HG03025 (cell line): ENCODE data around the gene MAP4K4.
"Not testable (repeated sequence)": the region's sequence is repeated elsewhere in the genome, so short reads cannot be mapped to it uniquely, and the experiment has no call there.

Experiments used
- ATAC-seq: cut with Tn5 transposase; IDR thresholded peaks from one replicate; pipeline ENCODE4 v1.9.1; 2021; ENCODE audit warnings: mild to moderate bottlenecking, moderate library complexity; ENCODE audit not compliant: unreplicated experiment, low FRiP score

MAP4K4 gene

GRCh38 chr2:101759162-101759561 is 61.7 kb downstream of the MAP4K4 start:
- no peak for ATAC-seq

- no peak for ATAC-seq
Measured at GRCh38 chr2:101762451-101763171, 65.1 kb downstream of the MAP4K4 start.

DNA sequence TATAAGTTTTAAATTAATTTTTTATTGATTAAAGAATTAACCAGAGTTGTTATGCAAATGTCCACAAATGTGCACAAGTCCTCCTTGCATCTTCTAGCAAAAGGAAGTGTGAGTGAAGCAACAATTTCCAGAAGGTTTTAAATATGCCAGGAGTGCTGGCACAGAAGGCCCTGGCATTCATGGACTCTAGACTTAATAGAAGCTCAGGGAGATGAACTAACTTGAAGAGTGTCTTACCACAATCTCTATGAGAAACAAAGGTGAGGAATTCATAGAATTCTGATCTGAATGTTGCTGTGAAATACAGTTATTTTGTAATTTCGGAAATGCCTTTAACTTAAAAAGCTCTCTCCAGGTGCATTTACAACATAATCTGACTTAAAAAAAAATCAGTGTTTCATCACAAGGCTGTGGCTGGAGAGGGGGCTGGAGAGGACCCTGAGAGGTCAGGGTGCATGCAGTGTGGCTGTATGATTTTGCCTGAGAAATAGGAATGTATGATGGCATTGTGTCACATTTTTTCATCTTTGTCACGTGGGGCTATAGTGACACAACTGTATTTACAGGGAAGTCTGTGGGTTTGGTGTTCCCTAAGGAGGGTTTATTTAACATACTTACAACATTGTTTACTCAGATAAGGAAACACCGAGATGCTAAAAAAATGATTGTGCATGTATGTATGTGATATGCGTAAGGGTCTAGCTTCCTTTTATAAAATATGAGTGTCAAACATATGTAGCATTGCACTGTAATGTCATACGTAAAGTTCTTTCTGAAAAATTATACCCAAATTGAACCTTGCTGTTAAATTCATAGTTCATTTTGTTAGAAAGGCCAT is 66.2 kb downstream of the MAP4K4 start:
- ATAC-seq: no peak

- no peak for ATAC-seq
Measured at GRCh38 chr2:101766337-101766736, 68.8 kb downstream of the MAP4K4 start.

DNA sequence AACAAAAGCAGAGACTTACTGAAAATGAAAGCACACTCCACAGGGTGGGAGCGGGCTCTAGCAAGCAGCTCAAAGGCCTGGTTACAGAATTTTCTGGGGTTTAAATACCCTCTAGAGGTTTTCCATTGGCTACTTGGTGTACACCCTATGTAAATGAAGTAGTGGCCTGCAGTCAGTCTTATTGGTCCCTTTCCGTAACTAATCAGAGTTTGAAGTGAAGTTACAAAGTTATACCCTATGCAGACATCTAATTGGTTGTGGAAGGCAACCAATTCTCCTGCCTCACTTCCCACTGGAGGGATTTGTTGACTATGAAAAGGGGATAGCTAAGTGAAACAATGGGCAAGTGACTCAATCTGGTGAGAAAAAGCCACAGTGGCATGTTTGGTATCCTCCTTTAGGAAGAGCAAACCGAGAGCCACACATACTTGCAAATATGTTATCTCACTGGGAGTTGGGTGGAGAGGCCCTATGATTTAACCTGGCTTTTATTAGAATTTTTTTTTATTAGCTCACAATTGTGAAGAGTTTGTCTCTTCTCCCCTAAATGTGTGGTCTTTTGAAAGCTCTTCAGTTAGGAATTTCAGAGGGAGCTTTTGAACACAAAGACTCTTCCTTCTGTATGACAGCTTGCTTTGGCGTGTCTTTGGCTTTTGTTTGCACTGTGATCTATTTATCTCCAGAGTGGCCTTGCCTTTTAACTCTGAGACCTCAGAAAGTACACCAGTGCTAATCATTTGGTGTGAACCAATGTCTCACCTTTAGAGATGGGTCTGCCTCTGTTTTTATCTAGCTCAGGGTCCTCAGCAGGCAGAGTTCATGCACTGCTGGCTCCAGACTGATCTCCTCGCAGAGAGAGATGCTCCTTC is 69.6 kb downstream of the MAP4K4 start:
- no peak for ATAC-seq

- no peak for ATAC-seq
Measured at GRCh38 chr2:101768556-101769220, 71.2 kb downstream of the MAP4K4 start.

DNA sequence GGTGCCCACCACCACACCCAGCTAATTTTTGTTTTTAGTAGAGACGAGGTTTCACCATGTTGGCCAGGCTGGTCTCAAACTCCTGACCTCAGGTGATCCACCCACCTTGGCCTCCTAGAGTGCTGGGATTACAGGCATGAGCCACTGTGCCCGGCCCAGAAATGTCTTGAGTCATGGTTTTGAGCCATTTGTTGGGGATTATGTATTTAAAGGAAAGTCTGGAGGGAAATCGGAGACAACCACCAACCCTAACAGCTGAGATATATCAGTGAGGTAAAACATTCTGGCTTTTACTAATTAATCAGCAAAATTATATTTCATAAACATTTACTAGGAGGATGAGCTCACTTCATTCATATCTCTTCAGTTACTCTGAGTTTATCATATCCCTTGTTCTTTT is 72.2 kb downstream of the MAP4K4 start:
- not testable (repeated sequence) for ATAC-seq

GRCh38 chr2:101770726-101771125 is 73.2 kb downstream of the MAP4K4 start:
- no peak for ATAC-seq

GRCh38 chr2:101771227-101771902 is 73.9 kb downstream of the MAP4K4 start:
- no peak for ATAC-seq

- no peak for ATAC-seq
Measured at GRCh38 chr2:101771910-101772321, 74.4 kb downstream of the MAP4K4 start.

DNA sequence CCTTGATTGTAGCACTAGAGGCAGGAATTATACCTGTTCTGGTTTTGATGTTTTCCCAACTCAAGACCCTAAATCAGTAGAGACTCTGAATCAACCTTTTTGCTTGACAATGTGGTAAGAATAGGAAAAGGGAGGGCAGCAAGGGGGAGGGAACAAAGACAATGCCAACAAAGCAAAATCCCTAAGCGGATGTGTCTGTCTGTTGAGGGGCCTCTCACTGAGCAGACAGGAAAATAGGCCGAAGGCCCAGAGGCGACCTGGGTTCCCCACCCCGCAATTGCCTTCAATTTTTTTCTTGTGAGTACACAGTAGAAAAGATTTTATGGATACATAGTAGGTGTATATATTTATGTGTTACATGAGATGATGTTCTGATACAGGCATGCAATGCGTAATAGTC is 75.6 kb downstream of the MAP4K4 start:
- ATAC-seq: no peak

GRCh38 chr2:101773961-101774360 is 76.5 kb downstream of the MAP4K4 start:
- not testable (repeated sequence) for ATAC-seq

DNA sequence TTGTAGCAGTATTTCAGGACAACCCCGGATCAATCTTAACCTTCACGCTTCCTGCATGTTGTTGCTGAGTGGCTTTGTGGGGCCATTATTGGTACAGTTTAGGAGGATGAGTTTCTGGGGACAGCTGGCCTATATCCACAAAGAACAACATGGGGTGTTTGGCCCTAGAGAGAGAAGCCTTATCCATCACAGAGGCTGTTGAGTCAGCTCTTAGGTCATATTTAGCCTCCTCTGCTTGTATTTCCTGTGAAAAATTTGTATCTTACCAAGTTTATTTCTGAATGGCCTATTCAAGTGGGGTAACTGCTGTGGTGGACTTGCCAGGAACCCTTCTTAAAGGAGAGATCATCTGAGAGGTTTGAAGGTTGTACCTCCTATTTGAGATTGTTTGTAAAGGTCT is 77.6 kb downstream of the MAP4K4 start:
- ATAC-seq: no peak

- no peak for ATAC-seq
Measured at GRCh38 chr2:101775636-101776035, 78.1 kb downstream of the MAP4K4 start.

DNA sequence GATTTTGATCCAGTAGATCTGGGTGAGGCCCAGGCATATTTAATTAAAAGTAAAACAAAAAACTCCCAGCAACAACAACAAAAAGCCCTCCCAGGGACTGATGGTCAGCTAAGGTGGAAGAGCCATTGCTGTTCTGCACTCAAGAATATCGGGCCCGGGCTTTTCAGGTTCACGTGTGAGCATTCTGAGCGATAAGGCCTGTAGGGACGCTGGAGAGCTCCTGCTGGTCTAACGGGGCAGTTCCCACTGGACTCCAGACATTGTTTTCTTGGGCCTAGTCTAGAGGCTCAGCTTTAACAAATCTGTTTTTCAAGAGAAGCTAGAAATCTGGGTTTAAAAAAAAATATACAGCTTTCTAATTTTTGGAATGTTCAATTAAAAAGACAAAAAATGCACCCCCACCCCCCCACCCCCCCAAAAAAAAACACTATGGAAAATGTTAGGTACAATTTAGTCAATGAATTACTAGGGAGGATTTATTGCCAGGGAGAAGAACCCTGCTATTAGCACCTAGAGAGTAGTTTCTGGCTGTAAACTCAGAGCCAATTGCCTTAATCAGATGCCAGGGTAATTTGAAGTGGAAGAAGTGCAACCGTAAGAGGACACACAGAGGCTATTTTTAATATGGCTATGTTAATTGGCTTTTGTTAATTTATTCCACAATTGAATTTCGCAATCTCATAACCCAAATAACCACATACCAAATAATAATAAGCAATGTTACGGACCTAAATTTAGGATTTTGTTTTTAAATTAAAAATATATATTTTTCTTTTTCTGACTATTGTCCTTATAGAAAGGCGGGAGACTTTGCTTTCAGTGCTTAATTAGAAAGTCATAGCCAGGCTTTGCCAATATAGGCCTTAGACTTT is 78.9 kb downstream of the MAP4K4 start:
- ATAC-seq: no peak

GRCh38 chr2:101777337-101777736 is 79.8 kb downstream of the MAP4K4 start:
- no peak for ATAC-seq

DNA sequence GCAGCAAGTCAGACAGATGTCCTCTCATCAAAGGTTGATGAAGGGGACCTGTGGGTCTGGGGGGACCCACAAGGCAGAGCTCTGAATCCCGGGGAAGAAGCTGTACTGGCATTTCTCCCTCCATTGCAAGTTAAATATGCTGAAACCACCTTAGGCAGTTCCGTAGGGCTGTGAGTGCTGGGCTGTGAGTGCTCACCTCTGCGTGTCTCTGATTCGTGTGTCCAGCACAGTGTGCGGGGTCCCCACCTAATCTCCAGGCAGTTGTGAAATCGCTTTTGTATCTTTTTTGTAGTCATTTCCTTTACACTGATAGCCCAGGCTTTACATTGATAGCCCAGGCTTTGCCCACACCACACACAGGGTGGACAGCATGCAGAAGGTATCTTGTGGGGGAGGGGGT is 80.6 kb downstream of the MAP4K4 start:
- no peak for ATAC-seq

DNA sequence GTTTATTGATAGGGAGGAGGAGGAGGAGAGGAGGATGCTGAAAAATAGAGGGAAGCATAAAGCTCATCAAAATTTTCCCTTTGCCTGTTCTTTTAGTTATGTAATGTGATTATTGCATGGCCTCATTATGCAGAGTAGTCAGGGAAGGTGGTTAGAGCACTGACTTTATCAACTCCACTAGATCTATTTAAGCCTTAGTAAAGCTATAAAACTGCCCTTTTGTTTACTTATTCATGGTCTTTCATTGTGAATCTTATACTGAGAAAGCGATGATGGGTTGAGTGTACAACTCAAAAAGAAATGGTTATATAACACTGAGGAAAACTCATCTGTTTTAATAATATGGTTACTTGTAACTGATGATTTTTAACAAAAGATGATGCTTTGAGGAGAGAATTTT is 81.7 kb downstream of the MAP4K4 start:
- ATAC-seq: no peak

GRCh38 chr2:101779656-101780055 is 82.1 kb downstream of the MAP4K4 start:
- no peak for ATAC-seq
